GM12891 (cell line): ENCODE measurements around the gene IFRD2.

ENCODE experiments used
- POLR2A ChIP-seq: IDR thresholded peaks from 2 replicates; pipeline ENCODE4 v1.6.1; 2011; ENCODE audit warnings: low read depth, low read length, control low read depth
- POU2F2 ChIP-seq: IDR thresholded peaks from 2 replicates; pipeline ENCODE4 v1.6.1; 2011; ENCODE audit warnings: low read depth, mild to moderate bottlenecking, control low read depth, low read length, moderate library complexity

GRCh38 chr3:50325113-50325480 lies 32.9 kb upstream of the IFRD2 start:
- TF ChIP-seq POU2F2, result no peak
- TF ChIP-seq POLR2A, result no peak
